Suprapubic skin (tissue), 4 donors: ENCODE data around the gene TST. TPM values are rescaled to one million over a fixed set of nuclear protein-coding genes. Genes with fewer than 3 reads are reported as not detected.

Source experiments
- DNase-seq, 2 donors: peaks; one replicate each; pipeline ENCODE4 v3.0.0-alpha.2; 2019; ENCODE audit warnings: low spot score in 2 of 2
- H3K27ac ChIP-seq: fragments of 200-600 bp; sonication (generic); one replicate; pipeline ENCODE4 v1.5.1; 2019
- H3K27me3 ChIP-seq: fragments of 200-600 bp; sonication (generic); one replicate; pipeline ENCODE4 v1.5.1; 2019
- H3K36me3 ChIP-seq: fragments of 200-600 bp; sonication (generic); one replicate; pipeline ENCODE4 v1.5.1; 2019
- H3K4me1 ChIP-seq: fragments of 200-600 bp; sonication (generic); one replicate; pipeline ENCODE4 v1.5.1; 2019
- H3K4me3 ChIP-seq: fragments of 200-600 bp; sonication (generic); one replicate; pipeline ENCODE4 v1.5.1; 2019; ENCODE audit warnings: mild to moderate bottlenecking
- H3K9me3 ChIP-seq: fragments of 200-600 bp; sonication (generic); one replicate; pipeline ENCODE4 v1.5.1; 2019
- EP300 ChIP-seq: sonication (generic); formaldehyde crosslinking; IDR thresholded peaks from one replicate; pipeline ENCODE4 v1.6.1; 2017; ENCODE audit warnings: antibody characterized with exemption
- POLR2A ChIP-seq, 2 donors: fragments of 450-650 bp; IDR thresholded peaks; one replicate each; pipeline ENCODE4 v1.6.1; 2017; ENCODE audit warnings: antibody characterized with exemption in 2 of 2, mild to moderate bottlenecking in 2 of 2, moderate library complexity in 2 of 2
- POLR2AphosphoS5 ChIP-seq, 3 donors: sonication (generic); formaldehyde crosslinking; IDR thresholded peaks; one replicate each; pipeline ENCODE4 v1.6.1; 2017; ENCODE audit warnings: antibody characterized with exemption in 3 of 3
- WGBS: methylation state at CpG from one replicate; pipeline ENCODE4 v1.1.5; 2018; 5-methylcytosine and 5-hydroxymethylcytosine counted together
- total RNA-seq, 4 donors: library from RNA; depleted of rRNA; stranded (reverse); fragments of >200 nt; gene quantifications; one replicate each; pipeline ENCODE4 v1.1.0, GENCODE V29; 2016
- TF ChIP-seq, protein P1 (sequence below), 2 donors: fragments of 200-600 bp in 1 of 2; fragments of 450-650 bp in 1 of 2; sonication (generic) in 1 of 2; IDR thresholded peaks; one replicate each; pipeline ENCODE4 v1.5.1; 2016 to 2019; ENCODE audit warnings: antibody characterized with exemption in 2 of 2, mild to moderate bottlenecking in 1 of 2, moderate library complexity in 1 of 2

Gene TST
- total RNA-seq, 4 donors from 2014 or later: 23.2 to 56.3 (median 52.4) TPM

DNA sequence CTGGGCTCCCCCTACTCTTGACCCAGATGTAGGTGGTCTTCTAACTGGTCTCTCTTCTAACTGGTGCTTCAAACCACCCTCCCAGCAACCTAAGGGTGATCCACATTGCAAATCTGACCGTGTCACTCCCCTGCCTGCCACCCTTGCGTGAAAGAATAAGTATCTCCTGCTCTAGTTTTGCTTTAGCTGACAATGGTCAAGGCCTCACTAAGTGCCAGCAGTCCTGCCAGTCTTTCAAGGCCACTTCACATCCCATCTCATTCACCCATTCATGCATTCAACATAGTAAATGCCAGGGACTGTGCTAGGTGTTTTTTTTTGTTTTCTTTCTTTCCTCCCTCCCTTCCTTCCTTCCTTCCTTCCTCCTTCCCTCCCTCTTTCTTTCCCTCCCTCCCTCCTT lies 30.0 kb upstream of the TST start:
- H3K4me3 ChIP-seq: no peak overlapping the region
- no peaks in the 10 kb centered on the region for H3K9me3 ChIP-seq
- DNase-seq: no peak
- no peaks in the 10 kb centered on the region for H3K27me3 ChIP-seq
- peaks cover 35% of the 10 kb centered on the region for H3K4me1 ChIP-seq
- no peak overlapping the region for H3K27ac ChIP-seq
- no peaks in the 10 kb centered on the region for H3K36me3 ChIP-seq
- TF ChIP-seq EP300: no peak
- TF ChIP-seq, protein P1, sequence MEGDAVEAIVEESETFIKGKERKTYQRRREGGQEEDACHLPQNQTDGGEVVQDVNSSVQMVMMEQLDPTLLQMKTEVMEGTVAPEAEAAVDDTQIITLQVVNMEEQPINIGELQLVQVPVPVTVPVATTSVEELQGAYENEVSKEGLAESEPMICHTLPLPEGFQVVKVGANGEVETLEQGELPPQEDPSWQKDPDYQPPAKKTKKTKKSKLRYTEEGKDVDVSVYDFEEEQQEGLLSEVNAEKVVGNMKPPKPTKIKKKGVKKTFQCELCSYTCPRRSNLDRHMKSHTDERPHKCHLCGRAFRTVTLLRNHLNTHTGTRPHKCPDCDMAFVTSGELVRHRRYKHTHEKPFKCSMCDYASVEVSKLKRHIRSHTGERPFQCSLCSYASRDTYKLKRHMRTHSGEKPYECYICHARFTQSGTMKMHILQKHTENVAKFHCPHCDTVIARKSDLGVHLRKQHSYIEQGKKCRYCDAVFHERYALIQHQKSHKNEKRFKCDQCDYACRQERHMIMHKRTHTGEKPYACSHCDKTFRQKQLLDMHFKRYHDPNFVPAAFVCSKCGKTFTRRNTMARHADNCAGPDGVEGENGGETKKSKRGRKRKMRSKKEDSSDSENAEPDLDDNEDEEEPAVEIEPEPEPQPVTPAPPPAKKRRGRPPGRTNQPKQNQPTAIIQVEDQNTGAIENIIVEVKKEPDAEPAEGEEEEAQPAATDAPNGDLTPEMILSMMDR (IDR thresholded peaks at IDR 0.05): no peak
- no peak for TF ChIP-seq POLR2AphosphoS5 (IDR thresholded peaks at IDR 0.05)
- no peak for TF ChIP-seq POLR2A (IDR thresholded peaks at IDR 0.05)
- 88% methylated on average over 2 of the region's 2 CpGs for WGBS

DNA sequence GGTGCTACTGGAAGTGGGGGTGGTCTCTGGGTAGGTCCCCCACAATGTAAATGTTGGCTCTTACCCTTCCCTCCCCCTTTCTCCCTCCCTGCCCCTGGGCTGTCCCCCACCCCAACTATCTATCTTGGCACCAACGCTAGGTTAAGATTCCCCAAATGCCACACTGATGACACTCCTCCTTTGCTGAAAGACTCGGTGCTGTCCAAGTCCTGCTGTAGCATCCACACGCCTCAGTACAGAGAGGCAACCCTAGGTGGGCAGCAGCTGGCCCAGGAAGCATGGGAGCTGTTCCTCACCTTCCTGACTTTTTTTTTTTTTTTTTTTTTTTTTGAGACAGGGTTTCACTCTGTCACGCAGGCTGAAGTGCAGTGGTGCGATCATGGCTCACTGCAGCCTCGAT lies 28.9 kb upstream of the TST start:
- Histone ChIP-seq H3K27me3 (peaks cover 2% of the 10 kb centered on the region), H3K4me1 (peaks cover 31% of the 10 kb centered on the region), H3K36me3 (no peaks in the 10 kb centered on the region), H3K4me3 (no peak overlapping the region), H3K9me3 (no peaks in the 10 kb centered on the region), H3K27ac (no peak overlapping the region)
- DNase-seq: no peak
- 84% methylated on average over 6 of the region's 6 CpGs for WGBS
- TF ChIP-seq EP300 (no peak), POLR2AphosphoS5 (IDR thresholded peaks at IDR 0.05) (no peak), POLR2A (IDR thresholded peaks at IDR 0.05) (no peak)
- TF ChIP-seq, protein P1 (IDR thresholded peaks at IDR 0.05): no peak

DNA sequence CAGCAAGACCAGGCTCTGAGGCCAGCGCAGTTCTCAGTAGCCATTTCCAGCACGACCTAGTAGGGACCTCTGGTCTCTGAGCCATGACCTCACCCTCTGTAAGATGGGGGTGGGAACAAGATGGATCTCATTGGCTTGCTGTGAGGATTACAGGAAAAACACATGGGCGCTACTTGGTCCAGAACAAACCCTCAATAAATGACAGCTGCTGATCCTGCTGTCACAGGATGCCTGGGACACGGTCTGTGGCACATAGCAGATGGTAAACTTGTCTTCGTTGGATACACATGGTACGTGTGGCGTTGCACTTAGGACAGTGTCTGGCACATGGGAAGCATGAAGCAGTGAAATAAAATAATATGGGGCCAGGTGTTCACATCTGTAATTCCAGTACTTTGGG lies 27.8 kb upstream of the TST start:
- H3K27me3 ChIP-seq: peaks cover 3% of the 10 kb centered on the region
- H3K4me1 ChIP-seq: peaks cover 20% of the 10 kb centered on the region
- TF ChIP-seq POLR2A (IDR thresholded peaks at IDR 0.05) (no peak), POLR2AphosphoS5 (IDR thresholded peaks at IDR 0.05) (no peak), EP300 (no peak)
- TF ChIP-seq, protein P1 (IDR thresholded peaks at IDR 0.05): no peak
- WGBS: 94% methylated on average over 5 of the region's 7 CpGs
- H3K36me3 ChIP-seq: no peaks in the 10 kb centered on the region
- no peak overlapping the region for H3K27ac ChIP-seq
- H3K4me3 ChIP-seq: no peak overlapping the region
- DNase-seq: no peak
- H3K9me3 ChIP-seq: no peaks in the 10 kb centered on the region

DNA sequence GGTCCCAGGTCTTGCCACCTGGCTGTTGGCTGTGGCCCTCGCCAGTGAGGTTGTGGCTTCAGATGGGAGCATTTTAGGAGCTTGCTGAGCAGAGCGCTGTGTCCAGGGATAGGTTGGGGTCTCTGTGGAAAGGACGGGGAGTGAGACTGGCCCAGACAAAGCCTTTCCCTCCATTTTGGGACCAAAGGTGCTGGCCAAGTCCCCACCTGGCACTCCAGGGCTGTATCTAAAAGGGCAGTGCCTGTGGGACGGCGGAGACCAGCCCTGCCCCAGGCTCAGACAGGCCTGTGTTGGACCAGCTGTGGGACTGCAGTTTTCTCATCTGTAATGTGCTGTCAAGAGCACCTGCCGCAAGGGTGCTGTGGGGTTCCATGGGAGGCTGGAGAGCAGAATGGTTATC lies 27.3 kb upstream of the TST start:
- Histone ChIP-seq H3K9me3 (no peaks in the 10 kb centered on the region), H3K27ac (no peak overlapping the region), H3K27me3 (peaks cover 3% of the 10 kb centered on the region), H3K36me3 (no peaks in the 10 kb centered on the region), H3K4me1 (peaks cover 17% of the 10 kb centered on the region), H3K4me3 (no peak overlapping the region)
- no CpG with 5 or more reads among the region's 6 CpGs for WGBS
- no peak for DNase-seq
- TF ChIP-seq EP300 (no peak), POLR2AphosphoS5 (IDR thresholded peaks at IDR 0.05) (no peak), POLR2A (IDR thresholded peaks at IDR 0.05) (no peak)
- TF ChIP-seq, protein P1 (IDR thresholded peaks at IDR 0.05): no peak

DNA sequence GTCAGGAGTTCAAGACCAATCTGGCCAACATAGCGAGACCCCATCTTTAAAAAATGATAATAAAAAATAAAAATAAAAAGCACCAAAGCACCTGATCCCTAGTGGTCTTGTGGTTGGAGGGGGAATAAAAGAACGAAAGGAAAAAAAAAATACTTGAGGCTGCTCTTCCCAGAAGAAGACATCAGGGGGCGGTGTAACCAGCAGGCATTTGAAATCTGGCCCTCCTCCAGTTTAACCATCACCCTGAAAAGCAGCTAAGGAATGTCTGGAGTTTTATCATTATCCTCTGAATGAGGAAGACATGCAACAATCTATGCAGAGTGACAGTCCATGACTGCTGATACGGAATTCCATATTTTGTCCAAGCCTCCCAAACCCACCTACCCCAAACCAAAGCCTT lies 26.7 kb upstream of the TST start:
- Histone ChIP-seq H3K4me3 (no peak overlapping the region), H3K9me3 (no peaks in the 10 kb centered on the region)
- 52% methylated on average over 4 of the region's 4 CpGs for WGBS

More for the DNA sequence above, 26.7 kb upstream of the TST start:
- TF ChIP-seq POLR2AphosphoS5 (IDR thresholded peaks at IDR 0.05): no peak
- TF ChIP-seq, protein P1 (IDR thresholded peaks at IDR 0.05): peak in 1 of 2 donors; percentile 34
- no peak for TF ChIP-seq EP300
- no peak for TF ChIP-seq POLR2A (IDR thresholded peaks at IDR 0.05)
- no peak for DNase-seq
- Histone ChIP-seq H3K36me3 (no peaks in the 10 kb centered on the region), H3K27ac (no peak overlapping the region), H3K27me3 (peaks cover 3% of the 10 kb centered on the region), H3K4me1 (peaks cover 13% of the 10 kb centered on the region)
